Renal cortex interstitium (tissue), 11 donors: Measurements from ENCODE around the gene NF2. TPM values are rescaled to one million over a fixed set of nuclear protein-coding genes. Genes with fewer than 3 reads are reported as not detected.
"Not testable (repeated sequence)": the region's sequence is repeated elsewhere in the genome, so short reads cannot be mapped to it uniquely, and the experiment has no call there.

ENCODE experiments used
- DNase-seq, 11 donors: peaks; one replicate each; pipeline ENCODE4 v3.0.0-alpha.2; 2013; ENCODE audit warnings: low read depth in 9 of 11, low spot score in 4 of 11; ENCODE audit errors: extremely low read depth in 1 of 11
- polyA plus RNA-seq, 3 donors: library from polyadenylated mRNA; unstranded; fragments of 120-200 nt; gene quantifications; one replicate each; pipeline ENCODE4 v1.2.1, GENCODE V29; 2013; ENCODE audit not compliant: insufficient read length in 3 of 3

Gene NF2
- polyA plus RNA-seq, 3 donors = 27.2 to 29.6 (median 29.3) TPM

DNA sequence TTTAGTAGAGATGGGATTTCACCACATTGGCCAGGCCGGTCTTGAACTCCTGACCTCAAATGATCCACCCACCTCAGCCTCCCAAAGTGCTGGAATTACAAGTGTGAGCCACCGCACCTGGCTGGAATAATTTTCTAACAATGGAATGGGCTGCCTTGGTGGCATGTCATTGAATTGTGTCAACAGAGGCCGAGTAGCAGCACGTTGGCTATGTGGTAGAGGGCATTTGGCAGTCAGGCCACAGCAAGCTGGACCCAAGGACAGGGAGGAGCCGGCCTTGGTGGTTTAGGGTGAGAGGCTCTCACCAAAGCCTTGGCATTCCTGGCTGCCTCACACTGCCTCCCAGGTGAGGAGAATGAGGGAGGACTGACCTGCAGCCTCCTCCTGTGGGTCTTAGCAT, 18.5 kb upstream of the NF2 start:
- DNase-seq = no peak

DNA sequence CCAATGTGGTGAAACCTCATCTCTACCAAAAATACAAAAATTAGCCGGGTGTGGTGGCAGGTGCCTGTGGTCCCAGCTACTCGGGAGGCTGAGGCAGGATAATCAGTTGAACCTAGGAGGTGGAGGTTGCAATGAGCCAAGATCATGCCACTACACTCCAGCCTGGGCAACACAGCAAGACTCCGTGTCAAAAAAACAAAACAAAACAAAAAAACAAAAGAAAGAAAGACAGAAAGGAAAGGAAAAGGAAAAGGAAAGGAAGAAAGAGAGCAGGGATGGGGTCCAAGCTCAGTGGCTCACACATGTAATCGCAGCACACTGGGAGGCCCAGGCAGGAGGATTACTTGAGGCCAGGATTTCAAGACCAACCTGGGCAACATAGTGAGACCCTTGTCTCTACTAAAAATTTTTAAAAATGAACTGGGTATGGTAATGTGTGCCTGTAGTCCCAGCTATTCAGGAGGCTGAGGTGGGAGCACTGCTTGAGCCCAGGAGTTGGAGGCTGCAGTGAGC, 17.2 kb upstream of the NF2 start:
- not testable (repeated sequence) for DNase-seq

DNA sequence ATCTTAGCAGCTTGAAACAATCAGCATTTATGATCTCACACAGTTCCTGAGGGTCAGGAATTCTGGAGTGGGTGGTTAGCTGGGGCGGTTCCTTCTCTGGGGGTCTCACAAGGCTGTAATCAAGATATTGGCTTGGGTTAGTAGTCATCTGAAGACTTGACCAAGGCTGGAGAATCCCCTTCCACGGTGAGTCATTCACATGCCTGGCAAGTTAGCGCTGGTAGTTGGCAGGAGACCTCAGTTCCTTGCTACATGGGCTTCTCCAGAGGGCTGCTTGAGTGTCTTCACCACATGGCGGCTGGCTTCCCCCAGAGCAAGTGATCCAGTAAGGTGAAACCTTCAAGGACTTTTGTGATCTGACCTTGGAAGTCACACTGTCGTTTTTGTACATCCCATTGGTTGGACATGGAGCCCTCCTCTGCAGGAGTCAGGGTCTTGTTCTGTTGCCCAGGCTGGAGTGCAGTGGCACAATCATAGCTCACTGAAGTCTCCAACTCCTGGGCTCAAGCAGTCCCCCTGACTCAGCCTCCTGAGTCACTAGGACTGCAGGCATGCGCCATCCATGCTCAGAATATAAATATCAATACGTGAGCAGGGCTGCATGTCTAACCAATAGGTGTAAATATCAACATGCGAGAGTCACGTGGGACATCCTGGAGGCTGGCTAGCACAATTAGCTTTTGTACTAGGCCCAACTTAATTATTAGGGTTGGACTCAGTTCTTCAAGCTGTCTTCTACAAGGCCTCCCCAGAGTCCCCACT, 15.3 kb upstream of the NF2 start:
- no peak for DNase-seq

DNA sequence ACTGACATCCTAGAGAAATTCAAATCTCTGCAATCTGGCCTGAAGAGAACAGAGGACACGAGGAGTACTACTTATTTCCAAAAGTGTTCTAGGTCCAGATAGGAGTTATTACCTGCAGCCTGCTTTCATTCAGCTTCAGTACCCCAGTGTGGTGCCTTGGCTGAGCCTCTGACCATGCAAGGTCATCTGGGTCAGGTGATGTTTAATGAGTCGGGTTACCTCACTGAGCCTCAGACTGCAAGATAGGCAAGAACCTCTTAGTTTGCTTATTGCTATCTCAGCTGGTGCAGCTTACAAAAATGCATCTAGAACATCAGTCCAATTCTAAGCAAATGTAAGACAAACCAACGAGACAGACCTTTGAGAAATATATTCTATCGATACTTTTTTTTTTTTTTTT, 9.5 kb upstream of the NF2 start:
- no peak for DNase-seq

DNA sequence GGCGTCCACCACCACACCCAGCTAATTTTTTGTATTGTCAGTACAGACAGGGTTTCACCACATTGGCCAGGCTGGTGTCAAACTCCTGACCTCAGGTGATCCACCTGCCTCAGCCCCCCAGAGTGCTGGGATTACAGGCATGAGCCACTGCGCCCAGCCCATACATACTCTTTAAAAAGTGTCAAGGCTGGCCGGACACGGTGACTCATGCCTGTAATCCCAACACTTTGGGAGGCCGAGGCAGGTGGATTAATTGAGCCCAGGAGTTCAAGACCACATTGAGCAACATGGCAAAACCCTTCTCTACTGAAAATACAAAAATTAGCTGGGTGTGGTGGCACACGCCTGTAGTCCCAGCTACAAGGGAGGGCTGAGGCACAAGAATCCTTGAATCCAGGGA, 9.0 kb upstream of the NF2 start:
- DNase-seq = not testable (repeated sequence)

DNA sequence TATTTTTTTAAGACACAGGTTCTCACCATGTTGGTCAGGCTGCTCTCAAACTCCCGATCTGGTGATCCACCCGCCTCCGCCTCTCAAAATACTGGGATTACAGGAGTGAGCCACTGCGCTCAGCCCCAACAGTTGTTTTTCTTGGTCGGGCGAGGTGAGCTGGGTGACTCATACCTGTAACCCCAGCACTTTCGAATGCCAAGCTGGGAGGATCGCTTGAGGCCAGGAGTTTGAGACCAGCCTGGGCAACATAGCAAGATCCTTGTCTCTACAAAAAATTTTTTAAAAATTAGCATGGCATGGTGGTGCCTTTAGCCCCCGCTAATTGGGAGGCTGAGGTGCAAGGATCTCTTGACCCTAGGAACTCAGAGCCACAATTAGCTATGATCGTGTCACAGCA, 7.0 kb upstream of the NF2 start:
- DNase-seq = no peak

DNA sequence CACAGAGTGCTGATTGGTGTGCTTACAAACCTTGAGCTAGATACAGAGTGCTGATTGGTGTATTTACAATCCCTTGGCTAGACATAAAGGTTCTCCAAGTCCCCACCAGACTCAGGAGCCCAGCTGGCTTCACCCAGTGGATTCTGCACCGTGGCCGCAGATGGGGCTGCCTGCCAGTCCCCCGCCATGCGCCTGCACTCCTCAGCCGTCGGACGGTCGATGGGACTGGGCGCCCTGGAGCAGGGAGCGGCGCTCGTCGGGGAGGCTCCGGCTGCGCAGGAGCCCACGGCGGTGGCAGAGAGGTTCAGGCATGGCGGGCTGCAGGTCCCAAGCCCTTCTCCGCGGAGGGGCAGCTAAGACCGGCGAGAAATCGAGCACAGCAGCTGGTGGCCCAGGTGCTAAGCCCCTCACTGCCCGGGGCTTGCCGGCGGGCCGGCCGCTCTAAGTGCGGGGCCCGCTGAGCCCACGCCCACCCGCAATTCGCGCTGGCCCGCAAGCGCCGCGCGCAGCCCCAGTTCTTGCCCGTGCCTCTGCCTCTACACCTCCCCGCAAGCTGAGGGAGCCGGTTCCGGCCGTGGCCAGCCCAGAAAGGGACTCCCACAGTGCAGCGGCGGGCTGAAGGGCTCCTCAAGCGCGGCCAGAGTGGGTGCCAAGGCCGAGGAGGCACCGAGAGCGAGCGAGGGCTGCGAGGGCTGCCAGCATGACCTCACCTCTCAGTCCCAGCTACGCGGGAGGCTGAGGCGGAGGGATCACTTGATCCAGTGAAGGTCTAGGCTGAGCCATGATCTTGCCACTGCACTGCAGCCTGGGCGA, 5.4 kb upstream of the NF2 start:
- not testable (repeated sequence) for DNase-seq

DNA sequence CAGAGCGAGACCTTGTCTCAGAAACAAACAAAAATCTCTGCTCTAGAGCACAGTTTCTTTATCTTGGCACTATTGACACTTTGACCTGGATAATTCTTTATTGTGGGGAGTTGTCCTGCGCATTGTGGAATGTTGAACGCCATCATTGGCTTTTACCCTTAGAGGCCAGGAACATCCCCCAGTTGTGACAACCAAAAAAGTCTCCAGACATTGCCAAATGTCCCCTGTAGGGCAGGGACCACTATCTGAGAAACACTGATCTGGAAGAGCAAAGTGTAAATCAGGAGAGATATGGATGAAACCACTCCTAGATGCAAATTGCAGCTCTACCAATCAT, 4.8 kb upstream of the NF2 start:
- DNase-seq = no peak

DNA sequence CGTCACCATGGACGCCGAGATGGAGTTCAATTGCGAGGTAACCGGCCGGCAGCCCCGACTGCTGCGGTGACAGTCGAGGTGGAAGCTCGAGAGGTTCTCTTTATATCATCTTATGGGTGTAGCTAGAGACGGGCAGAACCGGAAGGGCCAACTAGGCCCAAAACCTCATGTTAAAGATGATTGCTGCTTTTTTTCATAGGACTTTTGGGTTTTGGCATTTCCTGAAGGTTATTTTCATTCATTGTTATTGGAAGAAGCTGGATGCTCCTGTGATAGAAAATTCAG, 585 bp downstream of the NF2 start:
- DNase-seq = no peak

DNA sequence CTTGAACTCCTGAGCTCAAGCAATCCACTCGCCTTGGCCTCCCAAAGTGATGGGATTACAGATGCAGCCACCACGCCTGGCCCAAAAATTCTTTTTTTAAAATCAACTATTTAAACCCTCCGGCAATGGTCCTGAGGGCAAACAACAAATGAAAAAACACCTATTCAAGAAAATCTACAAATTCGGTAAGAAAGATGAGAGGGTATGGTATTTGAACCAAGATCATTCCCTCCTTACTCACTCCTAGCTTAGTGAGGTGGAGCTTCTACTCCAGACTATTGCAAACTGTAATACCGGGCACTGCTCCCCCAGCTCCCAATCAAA, 2.1 kb downstream of the NF2 start:
- no peak for DNase-seq

DNA sequence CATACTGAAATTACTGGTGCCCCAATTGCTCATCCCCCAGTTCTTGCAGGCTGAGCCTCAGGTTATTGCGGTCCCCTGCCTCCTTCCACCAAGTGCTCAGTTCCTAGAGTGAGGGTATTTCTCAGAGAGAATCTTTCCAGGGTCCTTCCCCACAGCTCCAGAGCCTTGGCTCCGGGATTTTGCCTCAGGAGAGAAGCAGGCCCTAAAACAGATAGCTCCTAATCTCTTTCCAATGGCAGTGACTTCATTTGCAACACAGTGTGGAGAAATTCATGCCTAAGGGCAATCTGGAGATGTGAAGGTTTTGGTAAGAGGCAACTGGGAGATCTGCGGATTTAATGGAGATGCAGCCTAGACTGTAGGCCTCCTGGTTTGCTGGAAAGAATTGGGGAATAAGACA, 2.9 kb downstream of the NF2 start:
- DNase-seq = no peak

DNA sequence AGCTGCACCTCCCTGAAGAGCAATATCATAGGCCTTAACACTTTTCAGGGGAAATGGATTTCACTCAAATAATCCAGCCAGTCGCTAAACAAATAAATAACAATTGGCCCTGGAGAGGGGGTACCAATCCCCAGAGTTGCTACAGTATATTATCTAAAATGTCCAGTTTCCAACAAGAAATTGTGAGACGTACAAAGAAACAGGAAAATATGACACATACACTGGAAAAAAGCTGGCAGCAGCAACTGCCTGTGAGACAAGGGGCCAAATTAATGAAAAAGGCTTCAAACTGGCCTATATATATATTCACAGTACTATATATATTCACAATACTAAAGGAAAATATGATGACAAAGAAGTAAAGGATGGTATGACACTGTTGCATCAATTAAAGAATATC, 4.0 kb downstream of the NF2 start:
- no peak for DNase-seq

DNA sequence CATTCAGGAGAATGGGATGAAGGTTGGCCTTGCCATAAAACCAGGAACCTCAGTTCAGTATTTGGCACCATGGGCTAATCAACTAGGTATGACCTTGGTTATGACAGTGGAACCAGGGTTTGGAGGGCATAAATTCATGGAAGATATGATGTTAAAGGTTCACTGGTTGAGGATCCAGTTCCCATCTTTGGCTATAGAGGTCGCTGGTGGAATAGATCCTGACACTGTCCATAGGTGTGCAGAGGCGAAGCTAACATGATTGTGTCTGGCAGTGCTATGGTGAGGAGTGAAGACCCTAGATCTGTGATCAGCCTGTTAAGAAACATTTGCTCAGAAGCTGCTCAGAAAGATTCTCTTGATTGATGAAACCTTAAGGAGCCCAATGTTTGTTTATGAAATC, 5.7 kb downstream of the NF2 start:
- no peak for DNase-seq

DNA sequence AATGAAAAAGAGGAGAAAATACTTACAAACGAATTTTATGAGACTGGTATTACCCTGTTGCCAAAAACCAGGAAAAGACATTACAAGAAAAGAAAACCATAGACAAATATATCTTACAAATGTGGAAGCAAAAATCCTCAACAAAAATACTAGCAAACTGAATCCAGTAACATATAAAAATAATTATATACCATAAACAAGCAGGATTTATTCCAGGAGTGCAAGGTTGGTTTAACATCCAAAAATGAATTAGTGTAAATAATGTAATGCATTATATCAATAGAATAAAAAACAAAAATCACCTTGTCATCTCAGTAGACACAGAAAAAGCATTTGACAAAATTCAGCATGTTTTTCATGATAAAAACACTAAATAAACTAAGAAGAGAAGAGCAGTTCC, 7.3 kb downstream of the NF2 start:
- no peak for DNase-seq

DNA sequence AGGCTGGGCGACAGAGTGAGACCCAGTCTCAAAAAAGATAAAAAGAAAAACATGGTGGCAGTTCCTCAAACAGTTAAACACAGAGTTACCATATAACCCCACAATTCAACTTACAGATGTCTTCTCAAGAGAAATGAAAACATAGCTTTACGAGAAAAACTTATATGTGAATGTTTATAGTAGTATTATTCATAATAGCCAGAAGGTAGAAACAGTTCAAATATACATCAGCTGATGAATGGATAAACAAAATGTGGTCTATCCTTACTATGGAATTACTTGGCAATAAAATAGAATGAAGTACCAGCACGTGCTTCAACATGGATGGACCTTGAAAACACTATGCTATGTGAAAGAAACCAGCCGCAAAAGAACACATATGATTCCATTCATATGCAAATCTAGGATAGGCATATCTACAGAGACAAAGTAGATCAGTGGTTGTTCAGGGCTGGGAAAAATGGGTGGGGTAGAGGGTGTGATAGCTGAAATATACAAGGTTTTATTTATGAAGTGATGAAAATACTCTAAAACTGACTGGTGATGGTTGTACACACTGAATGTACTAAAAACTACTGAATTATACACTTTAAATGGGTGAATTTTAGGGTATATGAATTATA, 12.4 kb downstream of the NF2 start:
- DNase-seq = no peak

DNA sequence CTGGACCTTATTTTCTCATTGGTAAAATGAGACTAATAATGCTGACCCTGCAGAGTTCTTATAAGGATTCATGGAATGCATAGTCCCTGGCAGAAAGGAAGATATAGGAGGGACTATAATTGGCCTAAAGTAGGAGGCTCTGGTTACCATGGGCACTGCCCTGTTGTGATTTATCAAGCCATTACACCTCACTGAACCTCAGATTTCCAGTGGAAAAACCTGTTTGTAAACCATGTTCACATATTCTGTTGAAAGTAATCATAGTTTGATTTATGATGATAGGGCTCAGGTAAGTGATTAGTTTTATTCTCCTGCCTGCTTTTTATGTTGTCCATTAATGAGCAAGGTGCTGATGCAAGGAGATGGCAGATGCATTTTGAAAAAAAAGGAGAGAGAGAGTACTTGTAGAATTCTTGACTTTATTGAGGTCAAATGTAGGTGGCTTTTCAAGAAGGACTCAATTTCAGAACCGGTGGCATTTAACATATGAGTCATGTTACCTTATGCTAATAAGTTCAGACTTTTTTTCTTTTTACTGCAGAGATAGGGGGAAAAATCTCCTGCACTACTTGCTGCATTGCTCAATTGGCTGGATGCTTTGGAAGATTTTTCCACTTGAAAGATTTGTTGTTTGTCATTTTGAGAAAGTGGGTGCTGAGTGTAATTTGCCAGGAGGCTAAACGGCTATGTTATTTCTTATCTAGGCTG, 14.6 kb downstream of the NF2 start:
- DNase-seq = peak in 4 of 11 donors; percentile 44 to 81 (median 74)

DNA sequence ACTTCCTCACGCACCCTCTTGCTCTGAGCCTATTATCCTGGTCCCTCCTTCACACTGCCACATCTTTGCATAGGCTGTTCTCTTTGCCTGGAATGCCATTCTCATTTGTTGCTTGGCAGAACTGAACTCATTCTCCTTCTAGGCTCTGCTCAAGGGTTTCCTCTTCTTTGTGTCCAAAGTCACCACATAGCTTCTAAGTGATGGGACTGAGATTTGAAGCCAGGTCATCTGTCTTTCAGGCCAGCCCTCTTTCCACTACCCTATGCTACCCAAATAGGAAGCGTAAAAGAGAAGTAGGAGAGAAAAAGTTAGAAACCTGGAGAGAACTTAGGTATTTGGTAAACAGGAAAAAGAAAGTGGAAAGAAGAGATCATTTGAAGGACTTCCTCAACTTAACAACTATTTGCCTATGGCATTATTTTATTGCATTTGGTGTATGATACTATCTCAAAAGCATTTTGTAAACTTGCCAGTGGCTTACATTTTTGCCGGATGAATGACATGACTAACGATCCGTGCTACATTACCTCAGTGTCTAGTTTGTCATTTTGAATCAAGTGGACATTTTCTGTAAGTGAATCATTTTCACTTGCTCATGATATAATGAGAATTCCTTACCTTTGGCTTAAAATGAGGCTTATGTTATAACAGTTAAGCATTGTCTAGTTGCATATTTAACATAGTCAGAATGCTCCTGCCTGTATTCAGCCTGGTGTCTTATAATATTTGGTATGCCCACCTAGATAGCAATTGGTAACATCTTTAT, 18.5 kb downstream of the NF2 start:
- DNase-seq = no peak

DNA sequence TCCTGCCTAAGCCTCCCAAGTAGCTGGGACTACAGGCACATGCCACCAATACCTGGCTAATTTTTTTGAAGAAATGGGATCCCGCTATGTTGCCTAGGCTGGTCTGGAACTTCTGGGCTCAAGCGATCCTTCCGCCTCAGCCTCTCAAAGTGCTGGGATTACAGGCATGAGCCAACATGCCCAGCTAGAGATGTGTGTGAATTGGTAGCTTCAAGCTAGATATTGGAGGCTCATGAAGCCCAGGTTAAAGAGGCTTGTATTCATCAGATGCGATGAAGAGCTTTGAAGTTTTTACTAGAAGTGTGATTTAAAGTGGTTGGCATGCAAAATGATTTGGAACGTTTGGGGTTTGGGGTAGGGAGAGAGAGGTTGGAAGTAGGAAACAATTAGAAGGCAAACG, 19.6 kb downstream of the NF2 start:
- DNase-seq = no peak

DNA sequence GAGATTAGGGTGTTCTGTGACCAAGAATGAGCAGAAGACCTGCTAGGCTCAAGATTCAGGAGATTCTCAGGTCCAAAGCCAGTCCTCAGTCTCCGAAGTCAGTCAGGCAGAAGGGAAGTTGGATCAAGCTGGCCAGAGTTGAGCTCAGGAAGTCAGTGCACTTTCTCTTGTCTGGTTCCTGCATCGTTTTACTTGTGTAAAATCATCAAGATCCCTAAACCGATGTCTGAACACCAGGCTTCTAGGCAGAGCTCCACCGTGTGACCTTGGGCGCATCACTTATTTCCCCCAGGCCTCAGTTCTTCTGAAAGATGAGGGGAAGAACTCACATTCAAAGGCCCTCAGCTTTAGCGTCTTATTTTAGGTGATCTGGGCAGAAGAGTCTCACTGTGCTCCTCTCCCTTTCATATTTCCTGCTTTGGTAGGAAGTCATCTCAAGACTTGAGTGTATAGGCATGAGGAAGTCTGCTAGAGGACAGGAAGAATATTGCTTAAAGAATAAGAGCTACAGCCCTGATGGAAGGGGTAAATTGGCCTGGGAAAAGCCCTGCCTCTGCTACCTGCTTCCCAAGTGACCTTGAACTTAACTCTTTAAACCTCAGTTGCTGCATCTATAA, 20.2 kb downstream of the NF2 start:
- DNase-seq = no peak
